Lower leg skin (tissue), 4 donors: ENCODE results near the gene PDZRN4. TPM values are rescaled to one million over a fixed set of nuclear protein-coding genes. Genes with fewer than 3 reads are reported as not detected.
"Not testable (repeated sequence)": the region's sequence is repeated elsewhere in the genome, so short reads cannot be mapped to it uniquely, and the experiment has no call there.

Experiments used
- DNase-seq, 2 donors: peaks; one replicate each; pipeline ENCODE4 v3.0.0-alpha.2; 2019; ENCODE audit warnings: low spot score in 2 of 2
- H3K4me3 ChIP-seq: fragments of 200-600 bp; sonication (generic); 2 replicates; pipeline ENCODE4 v1.5.1; 2017; ENCODE audit warnings: mild to moderate bottlenecking, low read depth; ENCODE audit not compliant: poor library complexity, severe bottlenecking
- CTCF ChIP-seq, 3 donors: fragments of 450-650 bp; IDR thresholded peaks; one replicate each; pipeline ENCODE4 v1.5.1; 2016; ENCODE audit warnings: antibody characterized with exemption in 3 of 3, mild to moderate bottlenecking in 3 of 3, moderate library complexity in 2 of 3
- POLR2A ChIP-seq, 2 donors: fragments of 450-650 bp; IDR thresholded peaks; one replicate each; pipeline ENCODE4 v1.6.1; 2016 to 2017; ENCODE audit warnings: antibody characterized with exemption in 2 of 2, mild to moderate bottlenecking in 1 of 2, moderate library complexity in 1 of 2
- WGBS, 2 donors: methylation state at CpG; one replicate each; pipeline ENCODE4 v1.1.5; 2018; 5-methylcytosine and 5-hydroxymethylcytosine counted together
- intact Hi-C: fragments of 100-400 bp; cut with DNase I; formaldehyde crosslinking; loops from one replicate; pipeline ENCODE4 v1.15.0; 2023; ENCODE audit warnings: low total_unique reads
- total RNA-seq, 4 donors: library from RNA; depleted of rRNA; stranded (reverse); fragments of >200 nt; gene quantifications; one replicate each; pipeline ENCODE4 v1.1.0, GENCODE V29; 2016

Gene PDZRN4
- total RNA-seq, 4 donors from 2014 or later: 0.65 to 8.3 (median 3.6) TPM

DNA sequence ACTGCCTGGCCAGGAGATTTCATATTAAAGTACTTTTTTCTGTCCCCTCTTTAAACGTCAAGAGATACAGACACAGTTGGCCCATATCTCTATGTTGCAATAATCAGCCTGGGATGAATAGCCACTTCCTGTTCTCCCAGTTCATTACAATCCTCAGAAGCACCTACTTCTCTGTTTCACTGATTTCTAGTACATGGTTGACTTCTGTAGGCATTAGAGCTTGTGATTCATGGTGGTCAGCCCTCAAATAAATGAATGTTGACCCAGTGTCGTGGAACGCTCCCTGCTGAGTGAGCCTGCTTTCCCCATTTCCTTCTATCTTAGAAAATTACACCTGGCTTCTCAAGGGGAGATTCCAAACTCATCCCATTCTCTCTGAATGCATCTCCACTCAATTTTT, 416.7 kb downstream of the PDZRN4 start:
- intact Hi-C loops: no loop called here
- WGBS, 2 donors: 81 to 90% methylated on average over 3 of the region's 3 CpGs
- TF ChIP-seq POLR2A (IDR thresholded peaks at IDR 0.05): no peak
- TF ChIP-seq CTCF (IDR thresholded peaks at IDR 0.05): no peak
- no peak for DNase-seq
- no peak overlapping the region for H3K4me3 ChIP-seq

DNA sequence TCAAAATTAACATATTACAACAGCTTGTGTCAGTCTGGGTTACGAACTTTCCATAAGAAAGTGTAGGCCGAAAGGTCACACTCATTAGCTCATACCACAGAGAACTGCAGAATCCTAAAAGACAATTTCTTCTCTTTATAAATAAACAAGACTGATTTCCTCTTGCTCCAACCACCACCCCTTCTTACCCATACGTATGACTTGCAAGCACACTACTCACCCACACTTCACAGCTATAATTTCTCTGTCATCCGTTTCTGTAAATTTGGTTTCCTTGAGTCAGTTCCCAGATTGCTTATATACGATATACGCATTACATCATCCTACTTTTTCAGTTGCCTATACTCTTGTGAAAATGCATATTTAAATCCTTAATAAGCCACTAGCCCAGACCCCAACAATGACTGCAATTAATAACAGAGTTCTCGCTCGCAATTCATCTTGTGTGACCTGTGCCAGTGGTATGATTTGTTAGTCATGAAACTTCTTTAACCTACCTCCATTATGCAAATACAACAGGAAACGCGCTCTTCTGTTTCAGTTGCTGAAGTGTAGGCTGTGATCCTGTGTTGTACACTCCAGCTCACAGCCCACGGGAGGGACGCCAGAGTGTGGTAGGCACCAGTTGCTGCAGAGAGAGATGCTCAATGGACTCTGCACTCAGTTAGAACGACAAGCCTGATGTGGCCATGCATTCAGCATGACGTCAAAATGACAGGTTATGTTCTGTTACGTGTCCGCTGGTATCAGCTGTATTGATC, 417.6 kb downstream of the PDZRN4 start:
- no peak overlapping the region for H3K4me3 ChIP-seq
- 81 to 84% methylated on average over 16 of the region's 16 CpGs for WGBS, 2 donors
- no peak for DNase-seq

GRCh38 chr12:41606468-41607445, 418.6 kb downstream of the PDZRN4 start:
- WGBS, 2 donors: 82 to 83% methylated on average over 8 of the region's 8 CpGs
- TF ChIP-seq CTCF (IDR thresholded peaks at IDR 0.05) (no peak), POLR2A (IDR thresholded peaks at IDR 0.05) (no peak)
- H3K4me3 ChIP-seq: no peak overlapping the region
- intact Hi-C loops: loop anchor here (1.0 kb wide), 1 partner anchor 46 kb away; no protein-coding TSS in a partner anchor
- no peak for DNase-seq

More for the DNA sequence above, 417.6 kb downstream of the PDZRN4 start:
- intact Hi-C loops: loop anchor here (1.0 kb wide), 1 partner anchor 45 kb away; no protein-coding TSS in a partner anchor
- TF ChIP-seq POLR2A (IDR thresholded peaks at IDR 0.05): no peak
- TF ChIP-seq CTCF (IDR thresholded peaks at IDR 0.05): no peak

DNA sequence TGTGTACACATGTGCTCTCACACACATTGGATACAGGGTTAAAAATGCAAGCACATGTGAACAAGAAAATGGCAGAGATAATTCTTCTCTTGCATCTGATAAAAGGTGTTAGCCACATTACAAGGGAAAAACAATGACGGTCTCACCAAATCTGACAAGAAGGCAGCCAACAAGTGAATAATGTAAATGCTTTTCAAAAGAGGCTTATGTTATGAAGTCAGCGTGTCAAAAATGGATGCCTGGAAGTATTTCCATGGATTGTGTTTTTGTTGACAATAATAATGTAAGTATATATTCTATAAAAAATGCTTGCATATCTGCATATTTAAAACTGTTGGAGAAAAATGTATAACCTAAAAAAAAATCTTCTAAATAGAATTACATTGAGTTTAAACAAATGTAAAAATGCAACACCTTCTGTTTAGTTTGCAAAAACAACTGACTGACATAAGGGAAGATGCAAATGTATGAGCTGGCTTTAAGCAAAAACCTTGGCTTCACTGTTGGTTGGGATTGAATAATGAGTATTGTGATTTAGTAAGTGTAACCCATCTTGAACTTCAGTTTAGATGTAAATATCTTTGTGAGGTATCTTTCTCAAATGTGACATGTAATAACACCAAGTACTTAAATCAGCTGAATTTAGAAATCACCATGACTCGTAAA, 424.9 kb downstream of the PDZRN4 start:
- 80 to 85% methylated on average over 3 of the region's 3 CpGs for WGBS, 2 donors
- no peak for TF ChIP-seq POLR2A (IDR thresholded peaks at IDR 0.05)
- no peak for TF ChIP-seq CTCF (IDR thresholded peaks at IDR 0.05)
- intact Hi-C loops: no loop called here

GRCh38 chr12:41615174-41615573, 427.1 kb downstream of the PDZRN4 start:
- intact Hi-C loops, H3K4me3 ChIP-seq, DNase-seq: not testable (repeated sequence)
- WGBS, 2 donors: 47 to 54% methylated on average over 3 of the region's 3 CpGs

More for the DNA sequence above, 424.9 kb downstream of the PDZRN4 start:
- DNase-seq: no peak
- H3K4me3 ChIP-seq: no peak overlapping the region
